Spleen (tissue), 7 donors: Measurements from ENCODE around the gene WFDC11.

Source experiments
- POLR2AphosphoS5 ChIP-seq, 3 donors: sonication (generic); formaldehyde crosslinking; IDR thresholded peaks; one replicate each; pipeline ENCODE4 v1.5.1; 2017; ENCODE audit warnings: antibody characterized with exemption in 3 of 3
- TF ChIP-seq, protein P1 (sequence below), 11 experiments: fragments of 200-600 bp in 7 of 11; fragments of 450-650 bp in 4 of 11; sonication (generic) in 4 of 11; IDR thresholded peaks in 8 of 11; conservative IDR thresholded peaks in 3 of 11; 1 replicate in 7 of 11; 2 replicates in 4 of 11; pipeline versions ENCODE4 v1.4.0 to v1.8.0; 2016 to 2021; ENCODE audit warnings: antibody characterized with exemption in 11 of 11, inconsistent platforms in 4 of 11, mild to moderate bottlenecking in 1 of 11
- donor health status: DM: no; HTN: no; CAD: no; lungs with moderate emphysema.
- donor health status: DM: no; HTN: no; CAD: no.
- donor health status: DM: no; HTN: no; CAD: no.

DNA sequence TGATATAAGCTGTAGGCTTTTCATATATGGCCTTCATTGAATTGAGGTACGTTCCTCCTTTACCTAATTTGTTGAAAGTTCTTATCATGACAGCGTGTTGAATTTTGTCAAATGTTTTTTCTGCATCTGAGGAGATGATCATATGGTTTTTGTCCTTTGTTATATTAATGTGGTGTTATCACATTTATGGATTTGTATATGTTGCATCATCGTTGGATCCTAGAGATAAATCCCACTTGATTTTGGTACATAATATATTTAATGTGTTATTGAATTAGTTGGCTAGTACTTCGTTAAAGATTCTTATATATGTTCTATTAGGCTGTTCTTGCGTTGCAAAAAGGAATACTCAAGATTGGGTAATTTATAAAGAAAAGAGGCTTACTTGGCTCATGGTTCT is 30.4 kb downstream of the WFDC11 start:
- TF ChIP-seq, protein P1, sequence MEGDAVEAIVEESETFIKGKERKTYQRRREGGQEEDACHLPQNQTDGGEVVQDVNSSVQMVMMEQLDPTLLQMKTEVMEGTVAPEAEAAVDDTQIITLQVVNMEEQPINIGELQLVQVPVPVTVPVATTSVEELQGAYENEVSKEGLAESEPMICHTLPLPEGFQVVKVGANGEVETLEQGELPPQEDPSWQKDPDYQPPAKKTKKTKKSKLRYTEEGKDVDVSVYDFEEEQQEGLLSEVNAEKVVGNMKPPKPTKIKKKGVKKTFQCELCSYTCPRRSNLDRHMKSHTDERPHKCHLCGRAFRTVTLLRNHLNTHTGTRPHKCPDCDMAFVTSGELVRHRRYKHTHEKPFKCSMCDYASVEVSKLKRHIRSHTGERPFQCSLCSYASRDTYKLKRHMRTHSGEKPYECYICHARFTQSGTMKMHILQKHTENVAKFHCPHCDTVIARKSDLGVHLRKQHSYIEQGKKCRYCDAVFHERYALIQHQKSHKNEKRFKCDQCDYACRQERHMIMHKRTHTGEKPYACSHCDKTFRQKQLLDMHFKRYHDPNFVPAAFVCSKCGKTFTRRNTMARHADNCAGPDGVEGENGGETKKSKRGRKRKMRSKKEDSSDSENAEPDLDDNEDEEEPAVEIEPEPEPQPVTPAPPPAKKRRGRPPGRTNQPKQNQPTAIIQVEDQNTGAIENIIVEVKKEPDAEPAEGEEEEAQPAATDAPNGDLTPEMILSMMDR (IDR thresholded peaks at IDR 0.05 in 8 of 11, conservative IDR thresholded peaks at IDR 0.05 in 3 of 11) = no peak
- no peak for TF ChIP-seq POLR2AphosphoS5 (IDR thresholded peaks at IDR 0.05)
